WTC11 (cell line): ENCODE data around the gene SLC23A2. TPM values are rescaled to one million over a fixed set of nuclear protein-coding genes. Genes with fewer than 3 reads are reported as not detected.

Experiments
- ATAC-seq: fragments of 200-7000 bp; cut with Tn5 transposase; 2 replicates; pipeline ENCODE4 v1.10.0; 2021; ENCODE audit warnings: mild to moderate bottlenecking, moderate library complexity
- CTCF ChIA-PET: fragments of 300-600 bp; sonication (Branson Sonifier 250); formaldehyde crosslinking; loops from one replicate; lab custom pipeline; 2021; ENCODE audit warnings: antibody characterized with exemption; lab: Charles Lee
- POLR2A ChIA-PET: fragments of 350-600 bp; sonication (Branson Sonifier 250); formaldehyde crosslinking; loops from one replicate; lab custom pipeline; 2021; ENCODE audit warnings: antibody characterized with exemption; lab: Charles Lee
- DNase-seq: peaks from one replicate; pipeline ENCODE4 v3.0.0; 2021; ENCODE audit warnings: low spot score
- H3K27ac Mint-ChIP-seq: 2 replicates; pipeline ENCODE4 v1.8.0; 2021; ENCODE audit warnings: mixed read lengths
- H3K27me3 Mint-ChIP-seq: 2 replicates; pipeline ENCODE4 v1.8.0; 2021; ENCODE audit warnings: low read depth, mild to moderate bottlenecking, moderate library complexity, mixed read lengths
- H3K36me3 Mint-ChIP-seq: 2 replicates; pipeline ENCODE4 v1.8.0; 2021; ENCODE audit warnings: mixed read lengths
- H3K4me1 Mint-ChIP-seq: 2 replicates; pipeline ENCODE4 v1.8.0; 2022; ENCODE audit warnings: mixed read lengths
- H3K4me3 Mint-ChIP-seq: 2 replicates; pipeline ENCODE4 v1.8.0; 2021; ENCODE audit warnings: mild to moderate bottlenecking, moderate library complexity, mixed read lengths
- H3K9me3 Mint-ChIP-seq: 2 replicates; pipeline ENCODE4 v1.8.0; 2021; ENCODE audit warnings: mixed read lengths
- AFF4 ChIP-seq: sonication (generic); formaldehyde crosslinking; IDR thresholded peaks from 2 replicates; pipeline ENCODE4 v1.8.1; 2023; ENCODE audit warnings: mild to moderate bottlenecking, missing genetic modification reagents, borderline replicate concordance
- CREM ChIP-seq: sonication (generic); formaldehyde crosslinking; IDR thresholded peaks from 2 replicates; pipeline ENCODE4 v1.8.1; 2022; ENCODE audit warnings: mild to moderate bottlenecking, missing genetic modification reagents, moderate library complexity
- E2F5 ChIP-seq: sonication (generic); formaldehyde crosslinking; IDR thresholded peaks from 2 replicates; pipeline ENCODE4 v1.8.1; 2022; ENCODE audit warnings: mild to moderate bottlenecking, moderate library complexity, missing genetic modification reagents
- FOXJ3 ChIP-seq: sonication (generic); formaldehyde crosslinking; IDR thresholded peaks from 2 replicates; pipeline ENCODE4 v1.9.0; 2021; ENCODE audit warnings: missing genetic modification reagents, mild to moderate bottlenecking, borderline replicate concordance
- GTF2I ChIP-seq: fragments of 250-450 bp; sonication (Bioruptor Pico); conservative IDR thresholded peaks from 2 replicates; pipeline ENCODE4 v1.4.0; 2021; ENCODE audit warnings: mild to moderate bottlenecking
- JUN ChIP-seq: sonication (generic); formaldehyde crosslinking; IDR thresholded peaks from 2 replicates; pipeline ENCODE4 v1.8.0; 2023; ENCODE audit warnings: mild to moderate bottlenecking, missing genetic modification reagents
- NR2C2 ChIP-seq: sonication (generic); formaldehyde crosslinking; IDR thresholded peaks from 2 replicates; pipeline ENCODE4 v1.8.0; 2022; ENCODE audit warnings: mild to moderate bottlenecking, missing genetic modification reagents
- OVOL2 ChIP-seq: fragments of 250-450 bp; sonication (Bioruptor Pico); IDR thresholded peaks from 2 replicates; pipeline ENCODE4 v1.9.0; 2021; ENCODE audit warnings: mild to moderate bottlenecking, borderline replicate concordance
- PREB ChIP-seq: sonication (generic); formaldehyde crosslinking; IDR thresholded peaks from 2 replicates; pipeline ENCODE4 v1.8.1; 2022; ENCODE audit warnings: mild to moderate bottlenecking, missing genetic modification reagents, moderate library complexity, borderline replicate concordance
- SMAD4 ChIP-seq: sonication (generic); formaldehyde crosslinking; IDR thresholded peaks from 2 replicates; pipeline ENCODE4 v1.8.0; 2022; ENCODE audit warnings: mild to moderate bottlenecking, missing genetic modification reagents
- SOX15 ChIP-seq: fragments of 250-450 bp; sonication (Bioruptor Pico); IDR thresholded peaks from 2 replicates; pipeline ENCODE4 v1.9.0; 2021; ENCODE audit warnings: mild to moderate bottlenecking
- SP1 ChIP-seq: sonication (generic); formaldehyde crosslinking; conservative IDR thresholded peaks from 2 replicates; pipeline ENCODE4 v1.8.1; 2022; ENCODE audit warnings: missing genetic modification reagents
- USF1 ChIP-seq: sonication (generic); formaldehyde crosslinking; IDR thresholded peaks from 2 replicates; pipeline ENCODE4 v1.8.0; 2022; ENCODE audit warnings: mild to moderate bottlenecking, missing genetic modification reagents
- ZNF317 ChIP-seq: sonication (generic); formaldehyde crosslinking; IDR thresholded peaks from 2 replicates; pipeline ENCODE4 v1.8.1; 2023; ENCODE audit warnings: low read depth, mild to moderate bottlenecking, moderate library complexity, missing genetic modification reagents, borderline replicate concordance
- ZNF396 ChIP-seq: fragments of 250-450 bp; sonication (Bioruptor Pico); IDR thresholded peaks from 2 replicates; pipeline ENCODE4 v1.8.0; 2021; ENCODE audit warnings: mild to moderate bottlenecking, moderate library complexity, borderline replicate concordance
- total RNA-seq: library from RNA; stranded (reverse); gene quantifications from 3 replicates; pipeline ENCODE4 v1.2.3, GENCODE V29; 2021
- TF ChIP-seq, protein P1 (sequence below): sonication (generic); formaldehyde crosslinking; IDR thresholded peaks from 2 replicates; pipeline ENCODE4 v1.8.1; 2023; ENCODE audit warnings: mild to moderate bottlenecking, missing genetic modification reagents
- TF ChIP-seq, protein P2 (sequence below): sonication (generic); formaldehyde crosslinking; IDR thresholded peaks from 2 replicates; pipeline ENCODE4 v1.8.1; 2022; ENCODE audit warnings: low read depth, missing genetic modification reagents, borderline replicate concordance
- TF ChIP-seq, protein P3 (sequence below): sonication (generic); formaldehyde crosslinking; IDR thresholded peaks from 2 replicates; pipeline ENCODE4 v1.8.0; 2022; ENCODE audit warnings: mild to moderate bottlenecking, missing genetic modification reagents
- TF ChIP-seq, protein P4 (sequence below): sonication (generic); formaldehyde crosslinking; IDR thresholded peaks from 2 replicates; pipeline ENCODE4 v1.8.1; 2023; ENCODE audit warnings: mild to moderate bottlenecking, missing genetic modification reagents
- TF ChIP-seq, protein P5 (sequence below): fragments of 250-450 bp; sonication (Bioruptor Pico); IDR thresholded peaks from 2 replicates; pipeline ENCODE4 v1.9.0; 2021; ENCODE audit warnings: mild to moderate bottlenecking

The SLC23A2 gene
- total RNA-seq, 1 experiment from 2014 or later, result 14.5 TPM

- TF ChIP-seq, protein P1, sequence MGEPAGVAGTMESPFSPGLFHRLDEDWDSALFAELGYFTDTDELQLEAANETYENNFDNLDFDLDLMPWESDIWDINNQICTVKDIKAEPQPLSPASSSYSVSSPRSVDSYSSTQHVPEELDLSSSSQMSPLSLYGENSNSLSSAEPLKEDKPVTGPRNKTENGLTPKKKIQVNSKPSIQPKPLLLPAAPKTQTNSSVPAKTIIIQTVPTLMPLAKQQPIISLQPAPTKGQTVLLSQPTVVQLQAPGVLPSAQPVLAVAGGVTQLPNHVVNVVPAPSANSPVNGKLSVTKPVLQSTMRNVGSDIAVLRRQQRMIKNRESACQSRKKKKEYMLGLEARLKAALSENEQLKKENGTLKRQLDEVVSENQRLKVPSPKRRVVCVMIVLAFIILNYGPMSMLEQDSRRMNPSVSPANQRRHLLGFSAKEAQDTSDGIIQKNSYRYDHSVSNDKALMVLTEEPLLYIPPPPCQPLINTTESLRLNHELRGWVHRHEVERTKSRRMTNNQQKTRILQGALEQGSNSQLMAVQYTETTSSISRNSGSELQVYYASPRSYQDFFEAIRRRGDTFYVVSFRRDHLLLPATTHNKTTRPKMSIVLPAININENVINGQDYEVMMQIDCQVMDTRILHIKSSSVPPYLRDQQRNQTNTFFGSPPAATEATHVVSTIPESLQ (CRISPR knock-in tag), result no peak
- TF ChIP-seq JUN (CRISPR knock-in tag) (no peak), E2F5 (CRISPR knock-in tag) (no peak), ZNF396 (CRISPR knock-in tag) (no peak)
Measured at GRCh38 chr20:4855555-4855954, 145.8 kb downstream of the SLC23A2 start (continued).

GRCh38 chr20:4855097-4855496 is 146.2 kb downstream of the SLC23A2 start:
- Mint-ChIP-seq H3K9me3 (no peaks in the 10 kb centered on the region), H3K4me1 (no peaks in the 10 kb centered on the region), H3K27ac (no peak overlapping the region), H3K36me3 (peaks cover 22% of the 10 kb centered on the region), H3K4me3 (no peak overlapping the region), H3K27me3 (no peaks in the 10 kb centered on the region)
- ChIA-PET CTCF (no interaction called here), POLR2A (no interaction called here)
- ATAC-seq (no peak), DNase-seq (no peak)
- TF ChIP-seq, protein P2, sequence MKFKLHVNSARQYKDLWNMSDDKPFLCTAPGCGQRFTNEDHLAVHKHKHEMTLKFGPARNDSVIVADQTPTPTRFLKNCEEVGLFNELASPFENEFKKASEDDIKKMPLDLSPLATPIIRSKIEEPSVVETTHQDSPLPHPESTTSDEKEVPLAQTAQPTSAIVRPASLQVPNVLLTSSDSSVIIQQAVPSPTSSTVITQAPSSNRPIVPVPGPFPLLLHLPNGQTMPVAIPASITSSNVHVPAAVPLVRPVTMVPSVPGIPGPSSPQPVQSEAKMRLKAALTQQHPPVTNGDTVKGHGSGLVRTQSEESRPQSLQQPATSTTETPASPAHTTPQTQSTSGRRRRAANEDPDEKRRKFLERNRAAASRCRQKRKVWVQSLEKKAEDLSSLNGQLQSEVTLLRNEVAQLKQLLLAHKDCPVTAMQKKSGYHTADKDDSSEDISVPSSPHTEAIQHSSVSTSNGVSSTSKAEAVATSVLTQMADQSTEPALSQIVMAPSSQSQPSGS (CRISPR knock-in tag), result no peak
- TF ChIP-seq GTF2I (CRISPR knock-in tag) (no peak), SP1 (CRISPR knock-in tag) (no peak), AFF4 (CRISPR knock-in tag) (no peak), PREB (CRISPR knock-in tag) (no peak), USF1 (CRISPR knock-in tag) (no peak), ZNF317 (CRISPR knock-in tag) (no peak), SOX15 (CRISPR knock-in tag) (no peak), SMAD4 (CRISPR knock-in tag) (no peak), FOXJ3 (CRISPR knock-in tag) (no peak), NR2C2 (CRISPR knock-in tag) (no peak), CREM (no peak), OVOL2 (CRISPR knock-in tag) (no peak)
- TF ChIP-seq, protein P3, sequence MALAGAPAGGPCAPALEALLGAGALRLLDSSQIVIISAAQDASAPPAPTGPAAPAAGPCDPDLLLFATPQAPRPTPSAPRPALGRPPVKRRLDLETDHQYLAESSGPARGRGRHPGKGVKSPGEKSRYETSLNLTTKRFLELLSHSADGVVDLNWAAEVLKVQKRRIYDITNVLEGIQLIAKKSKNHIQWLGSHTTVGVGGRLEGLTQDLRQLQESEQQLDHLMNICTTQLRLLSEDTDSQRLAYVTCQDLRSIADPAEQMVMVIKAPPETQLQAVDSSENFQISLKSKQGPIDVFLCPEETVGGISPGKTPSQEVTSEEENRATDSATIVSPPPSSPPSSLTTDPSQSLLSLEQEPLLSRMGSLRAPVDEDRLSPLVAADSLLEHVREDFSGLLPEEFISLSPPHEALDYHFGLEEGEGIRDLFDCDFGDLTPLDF (CRISPR knock-in tag), result no peak
- TF ChIP-seq, protein P4, sequence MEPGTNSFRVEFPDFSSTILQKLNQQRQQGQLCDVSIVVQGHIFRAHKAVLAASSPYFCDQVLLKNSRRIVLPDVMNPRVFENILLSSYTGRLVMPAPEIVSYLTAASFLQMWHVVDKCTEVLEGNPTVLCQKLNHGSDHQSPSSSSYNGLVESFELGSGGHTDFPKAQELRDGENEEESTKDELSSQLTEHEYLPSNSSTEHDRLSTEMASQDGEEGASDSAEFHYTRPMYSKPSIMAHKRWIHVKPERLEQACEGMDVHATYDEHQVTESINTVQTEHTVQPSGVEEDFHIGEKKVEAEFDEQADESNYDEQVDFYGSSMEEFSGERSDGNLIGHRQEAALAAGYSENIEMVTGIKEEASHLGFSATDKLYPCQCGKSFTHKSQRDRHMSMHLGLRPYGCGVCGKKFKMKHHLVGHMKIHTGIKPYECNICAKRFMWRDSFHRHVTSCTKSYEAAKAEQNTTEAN (CRISPR knock-in tag), result no peak
- TF ChIP-seq, protein P5, sequence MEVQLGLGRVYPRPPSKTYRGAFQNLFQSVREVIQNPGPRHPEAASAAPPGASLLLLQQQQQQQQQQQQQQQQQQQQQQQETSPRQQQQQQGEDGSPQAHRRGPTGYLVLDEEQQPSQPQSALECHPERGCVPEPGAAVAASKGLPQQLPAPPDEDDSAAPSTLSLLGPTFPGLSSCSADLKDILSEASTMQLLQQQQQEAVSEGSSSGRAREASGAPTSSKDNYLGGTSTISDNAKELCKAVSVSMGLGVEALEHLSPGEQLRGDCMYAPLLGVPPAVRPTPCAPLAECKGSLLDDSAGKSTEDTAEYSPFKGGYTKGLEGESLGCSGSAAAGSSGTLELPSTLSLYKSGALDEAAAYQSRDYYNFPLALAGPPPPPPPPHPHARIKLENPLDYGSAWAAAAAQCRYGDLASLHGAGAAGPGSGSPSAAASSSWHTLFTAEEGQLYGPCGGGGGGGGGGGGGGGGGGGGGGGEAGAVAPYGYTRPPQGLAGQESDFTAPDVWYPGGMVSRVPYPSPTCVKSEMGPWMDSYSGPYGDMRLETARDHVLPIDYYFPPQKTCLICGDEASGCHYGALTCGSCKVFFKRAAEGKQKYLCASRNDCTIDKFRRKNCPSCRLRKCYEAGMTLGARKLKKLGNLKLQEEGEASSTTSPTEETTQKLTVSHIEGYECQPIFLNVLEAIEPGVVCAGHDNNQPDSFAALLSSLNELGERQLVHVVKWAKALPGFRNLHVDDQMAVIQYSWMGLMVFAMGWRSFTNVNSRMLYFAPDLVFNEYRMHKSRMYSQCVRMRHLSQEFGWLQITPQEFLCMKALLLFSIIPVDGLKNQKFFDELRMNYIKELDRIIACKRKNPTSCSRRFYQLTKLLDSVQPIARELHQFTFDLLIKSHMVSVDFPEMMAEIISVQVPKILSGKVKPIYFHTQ, result no peak
